ENCODE measurements around the gene PRR30. TPM values are rescaled to one million over a fixed set of nuclear protein-coding genes. Genes with fewer than 3 reads are reported as not detected.

The PRR30 gene
- total RNA-seq, 2 experiments from 2014 or later: not detected

Other genes starting within 250 kb of the PRR30 start
- gene MAPRE3, start 168.8 kb downstream of the PRR30 start, total RNA-seq: 1 to 10 TPM; 1.9 to 2.0 TPM
- gene TMEM214, start 106.4 kb downstream of the PRR30 start, total RNA-seq: 10 to 100 TPM; 68.1 to 70.8 TPM
- 10 to 100 TPM; 14.9 to 18.0 TPM for gene AGBL5, start 87.7 kb downstream of the PRR30 start, total RNA-seq
- 100 to 1,000 TPM; 302 to 325 TPM for gene OST4, start 67.8 kb downstream of the PRR30 start, total RNA-seq
- 1 to 10 TPM in 1 of 2 experiments, under 1 TPM in 1; 0.91 to 1.2 TPM for gene EMILIN1, start 60.8 kb downstream of the PRR30 start, total RNA-seq
- gene KHK, start 52.6 kb downstream of the PRR30 start, total RNA-seq: 10 to 100 TPM; 13.1 to 13.7 TPM
- gene CGREF1, start 20.3 kb downstream of the PRR30 start, total RNA-seq: 1 to 10 TPM; 1.6 TPM
- 1 to 10 TPM in 1 of 2 experiments, under 1 TPM in 1; 0.77 to 1.4 TPM for gene ABHD1, start 15.6 kb downstream of the PRR30 start, total RNA-seq
- 10 to 100 TPM; 51.7 to 53.9 TPM for gene PREB, start 4.8 kb downstream of the PRR30 start, total RNA-seq
- gene TCF23, start 9.6 kb upstream of the PRR30 start, total RNA-seq: not detected
- 10 to 100 TPM; 74.9 to 84.6 TPM for gene ATRAID, start 72.6 kb upstream of the PRR30 start, total RNA-seq
- gene SLC5A6, start 72.9 kb upstream of the PRR30 start, total RNA-seq: 10 to 100 TPM; 31.6 to 32.2 TPM
- gene CAD, start 78.0 kb upstream of the PRR30 start, total RNA-seq: 10 to 100 TPM; 60.1 to 60.4 TPM
- gene SLC30A3, start 123.6 kb upstream of the PRR30 start, total RNA-seq: under 1 TPM; 0.34 to 0.64 TPM
- gene DNAJC5G, start 136.0 kb upstream of the PRR30 start, total RNA-seq: not detected
- gene TRIM54, start 143.0 kb upstream of the PRR30 start, total RNA-seq: under 1 TPM in 1 of 2 experiments, not detected in 1; 0.19 TPM
- 1 to 10 TPM; 3.7 to 5.1 TPM for gene UCN, start 169.0 kb upstream of the PRR30 start, total RNA-seq
- gene MPV17, start 183.7 kb upstream of the PRR30 start, total RNA-seq: 100 to 1,000 TPM in 1 of 2 experiments, 10 to 100 TPM in 1; 93.4 to 100 TPM
- gene GTF3C2, start 217.4 kb upstream of the PRR30 start, total RNA-seq: 10 to 100 TPM; 66.4 to 70.8 TPM
- 10 to 100 TPM; 38.3 to 39.2 TPM for gene EIF2B4, start 230.9 kb upstream of the PRR30 start, total RNA-seq
- gene SNX17, start 231.2 kb upstream of the PRR30 start, total RNA-seq: 100 to 1,000 TPM; 113 to 116 TPM
- gene ZNF513, start 241.3 kb upstream of the PRR30 start, total RNA-seq: 10 to 100 TPM; 16.4 to 18.6 TPM